ENCODE measurements around the gene RECQL5.

Gene RECQL5

GRCh38 chr17:75666959-75667790, at the start of gene RECQL5, which contains the start of gene SAP30BP:
Gene RECQL5, minus strand, starts transcription at chr17:75667154. Its CDS starts 597 bp downstream, at chr17:75666557.
Gene SAP30BP, plus strand, starts transcription at chr17:75667338. Its CDS starts 35 bp downstream, at chr17:75667373.
- FAIRE-seq, result peak; percentile 97

GRCh38 chr17:75712446-75712845, 45.5 kb upstream of the RECQL5 start:
- FAIRE-seq, result no peak

GRCh38 chr17:75707079-75707571, 40.2 kb upstream of the RECQL5 start:
- FAIRE-seq, result no peak

- no peak for FAIRE-seq
Observed at GRCh38 chr17:75706042-75706728, 39.2 kb upstream of the RECQL5 start.

- no peak for FAIRE-seq
Observed at GRCh38 chr17:75704963-75705875, 38.3 kb upstream of the RECQL5 start.

- FAIRE-seq, result no peak
Observed at GRCh38 chr17:75703591-75703990, 36.6 kb upstream of the RECQL5 start.

- no peak for FAIRE-seq
Observed at GRCh38 chr17:75703191-75703590, 36.2 kb upstream of the RECQL5 start.

GRCh38 chr17:75701288-75701687, 34.3 kb upstream of the RECQL5 start:
- FAIRE-seq, result no peak

- no peak for FAIRE-seq
Observed at GRCh38 chr17:75698659-75699058, 31.7 kb upstream of the RECQL5 start.

GRCh38 chr17:75697651-75698291, 30.8 kb upstream of the RECQL5 start:
- no peak for FAIRE-seq

GRCh38 chr17:75695830-75696271, 28.9 kb upstream of the RECQL5 start:
- no peak for FAIRE-seq

- no peak for FAIRE-seq
Observed at GRCh38 chr17:75695141-75695829, 28.3 kb upstream of the RECQL5 start.

- FAIRE-seq, result no peak
Observed at GRCh38 chr17:75694536-75694935, 27.6 kb upstream of the RECQL5 start.

GRCh38 chr17:75693500-75694481, 26.8 kb upstream of the RECQL5 start:
- no peak for FAIRE-seq

- no peak for FAIRE-seq
Observed at GRCh38 chr17:75692976-75693375, 26.0 kb upstream of the RECQL5 start.

- FAIRE-seq, result no peak
Observed at GRCh38 chr17:75691801-75692626, 25.1 kb upstream of the RECQL5 start.

GRCh38 chr17:75691371-75691791, 24.4 kb upstream of the RECQL5 start:
- no peak for FAIRE-seq

GRCh38 chr17:75689441-75689873, 22.5 kb upstream of the RECQL5 start:
- no peak for FAIRE-seq

GRCh38 chr17:75688209-75688825, 21.4 kb upstream of the RECQL5 start:
- no peak for FAIRE-seq
